GM12801 (cell line): ENCODE results near the gene ADGRL2.

Source experiments
- CTCF ChIP-seq: IDR thresholded peaks from one replicate; pipeline ENCODE4 v1.5.1; 2011; ENCODE audit warnings: control low read depth; ENCODE audit not compliant: insufficient read length; ENCODE audit errors: extremely low read depth

The ADGRL2 gene

GRCh38 chr1:81921344-81921743 lies 120.6 kb downstream of the ADGRL2 start:
- no peak for TF ChIP-seq CTCF

- no peak for TF ChIP-seq CTCF
These were observed 121.2 kb downstream of the ADGRL2 start for GRCh38 chr1:81921851-81922462.

DNA sequence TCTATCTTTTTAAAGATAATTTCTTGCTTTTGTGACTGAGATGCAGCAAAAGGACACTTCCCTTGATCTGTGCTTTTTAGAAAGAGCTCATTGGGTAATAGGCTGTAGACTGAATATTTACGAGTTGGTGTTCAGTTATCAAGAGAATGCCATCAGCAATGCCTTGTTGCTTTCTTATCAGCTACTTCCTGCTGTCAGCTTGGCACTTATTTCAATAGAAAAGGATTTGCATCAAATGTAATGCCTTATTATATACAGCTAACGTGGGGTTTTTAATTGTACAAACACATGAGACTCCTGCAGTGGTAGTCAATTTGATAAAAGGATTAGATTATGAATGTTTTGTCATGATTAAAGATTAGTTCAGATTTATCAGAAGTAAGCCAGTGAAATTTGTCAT lies 122.2 kb downstream of the ADGRL2 start:
- no peak for TF ChIP-seq CTCF

- no peak for TF ChIP-seq CTCF
These were observed 128.4 kb downstream of the ADGRL2 start for GRCh38 chr1:81929106-81929505.

DNA sequence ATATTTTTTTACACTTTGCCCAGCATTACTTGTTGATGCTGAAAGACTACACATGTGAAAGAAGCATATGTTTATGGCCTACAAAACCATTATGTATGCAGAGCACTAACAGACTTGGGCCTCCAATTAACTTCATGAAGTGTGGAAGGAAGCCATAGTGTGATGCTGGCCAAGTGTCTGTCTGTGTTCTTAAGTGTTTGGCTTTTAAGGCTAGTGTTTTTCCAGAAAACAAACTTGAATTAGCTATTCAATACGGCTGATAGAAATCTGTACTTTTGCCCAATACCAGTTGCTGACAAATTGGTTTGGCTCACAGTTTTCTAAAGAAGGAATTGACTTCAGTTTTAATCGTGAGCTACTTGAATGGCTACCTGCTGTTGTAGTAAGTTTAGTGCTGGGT lies 136.1 kb downstream of the ADGRL2 start:
- TF ChIP-seq CTCF = no peak

DNA sequence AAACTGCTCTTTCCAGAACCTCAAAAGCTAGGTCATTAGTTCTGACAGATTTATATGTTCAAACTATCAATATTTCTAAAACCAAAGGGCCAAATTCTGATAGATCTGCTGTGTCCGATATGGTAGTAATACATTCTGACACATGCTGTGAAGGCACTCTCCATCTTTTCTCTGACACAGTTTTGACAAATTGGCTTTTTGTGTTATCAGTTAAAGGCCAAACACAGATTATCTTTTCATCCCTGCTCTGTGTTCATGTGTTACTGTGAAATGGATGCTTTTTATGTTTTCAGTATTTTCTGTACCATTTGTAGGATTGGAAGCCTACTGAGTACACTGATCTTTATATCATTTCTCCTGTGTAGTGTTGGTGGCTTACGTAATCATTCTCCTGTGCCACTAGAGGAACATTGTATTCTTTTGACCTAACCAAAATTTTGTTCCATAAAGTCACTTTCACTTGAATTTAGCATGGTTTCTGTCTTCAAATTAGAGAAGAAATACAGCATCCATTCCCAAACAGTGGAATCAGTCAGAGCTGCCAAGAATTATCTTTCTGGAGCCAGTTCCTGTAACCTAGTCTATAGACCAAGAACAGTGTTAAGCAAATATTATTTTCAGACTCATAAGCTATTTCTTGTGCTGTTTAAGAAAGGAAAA lies 137.2 kb downstream of the ADGRL2 start:
- no peak for TF ChIP-seq CTCF

GRCh38 chr1:81948495-81948894 lies 147.8 kb downstream of the ADGRL2 start:
- TF ChIP-seq CTCF = no peak
